ENCODE data around the gene FAM43B. TPM values are rescaled to one million over a fixed set of nuclear protein-coding genes. Genes with fewer than 3 reads are reported as not detected.

The FAM43B gene
- total RNA-seq, 2 experiments from 2014 or later: not detected

GRCh38 chr1:20596106-20596505, 43.7 kb downstream of the FAM43B start:
- ChIA-PET POLR2A (no interaction called here), CTCF (no interaction called here)
- H3K27me3 Mint-ChIP-seq: peaks cover 39% of the 10 kb centered on the region
- TF ChIP-seq CTCF (IDR thresholded peaks at IDR 0.05): no peak
- no peak overlapping the region for H3K4me3 ChIP-seq (ENCODE audit: low read length)
- H3K36me3 ChIP-seq (ENCODE audit: insufficient read depth, low read length): no peaks in the 10 kb centered on the region
- H3K9me3 Mint-ChIP-seq: no peaks in the 10 kb centered on the region
- H3K4me3 Mint-ChIP-seq: no peak overlapping the region
- no peaks in the 10 kb centered on the region for H3K4me1 ChIP-seq (ENCODE audit: insufficient read depth, low read length)
- peaks cover 2 to 11% of the 10 kb centered on the region in 2 experiments for H3K27me3 ChIP-seq (ENCODE audit: control insufficient read depth in 1 of 2, insufficient read depth in 2 of 2, low read length in 2 of 2)
- H3K9me3 ChIP-seq (ENCODE audit: control insufficient read depth in 1 of 2, insufficient read depth in 1 of 2, low read length in 2 of 2): no peaks in the 10 kb centered on the region
- intact Hi-C loops (cut with DNase I, micrococcal nuclease): no loop called here
- H3K4me1 Mint-ChIP-seq (ENCODE audit: low read depth): no peaks in the 10 kb centered on the region
- no peak for ATAC-seq (ENCODE audit: poor library complexity)
- H3K27ac Mint-ChIP-seq: no peak overlapping the region
- H3K27ac ChIP-seq (ENCODE audit: low read depth in 1 of 2, low read length in 2 of 2): no peak overlapping the region
- no peak for DNase-seq
- no peaks in the 10 kb centered on the region for H3K36me3 Mint-ChIP-seq (ENCODE audit: low read depth)

- no peak overlapping the region for H3K27ac ChIP-seq (ENCODE audit: low read depth in 1 of 2, low read length in 2 of 2)
- CTCF ChIA-PET: no interaction called here
- no peaks in the 10 kb centered on the region for H3K4me1 Mint-ChIP-seq (ENCODE audit: low read depth)
- H3K4me3 Mint-ChIP-seq: no peak overlapping the region
- intact Hi-C loops (cut with DNase I, micrococcal nuclease): no loop called here
- H3K9me3 Mint-ChIP-seq: no peaks in the 10 kb centered on the region
- H3K36me3 Mint-ChIP-seq (ENCODE audit: low read depth): no peaks in the 10 kb centered on the region
- peaks cover 26% of the 10 kb centered on the region for H3K27me3 Mint-ChIP-seq
- peaks cover 0 to 6% of the 10 kb centered on the region in 2 experiments for H3K27me3 ChIP-seq (ENCODE audit: control insufficient read depth in 1 of 2, insufficient read depth in 2 of 2, low read length in 2 of 2)
- no peak overlapping the region for H3K4me3 ChIP-seq (ENCODE audit: low read length)
- POLR2A ChIA-PET: no interaction called here
- ATAC-seq (ENCODE audit: poor library complexity) (no peak), DNase-seq (no peak)
- H3K9me3 ChIP-seq (ENCODE audit: control insufficient read depth in 1 of 2, insufficient read depth in 1 of 2, low read length in 2 of 2): no peaks in the 10 kb centered on the region
- no peaks in the 10 kb centered on the region for H3K4me1 ChIP-seq (ENCODE audit: insufficient read depth, low read length)
- no peak overlapping the region for H3K27ac Mint-ChIP-seq
- no peak for TF ChIP-seq CTCF (IDR thresholded peaks at IDR 0.05)
- H3K36me3 ChIP-seq (ENCODE audit: insufficient read depth, low read length): no peaks in the 10 kb centered on the region
Observed at GRCh38 chr1:20597650-20598049, 45.3 kb downstream of the FAM43B start.

- DNase-seq: no peak
- no peaks in the 10 kb centered on the region for H3K4me1 Mint-ChIP-seq (ENCODE audit: low read depth)
- intact Hi-C loops (cut with DNase I, micrococcal nuclease): no loop called here
Observed at GRCh38 chr1:20600156-20600555, 47.8 kb downstream of the FAM43B start.

More at GRCh38 chr1:20600156-20600555, 47.8 kb downstream of the FAM43B start:
- Histone ChIP-seq H3K27ac (ENCODE audit: low read depth in 1 of 2, low read length in 2 of 2) (no peak overlapping the region), H3K36me3 (ENCODE audit: insufficient read depth, low read length) (no peaks in the 10 kb centered on the region), H3K4me1 (ENCODE audit: insufficient read depth, low read length) (no peaks in the 10 kb centered on the region), H3K9me3 (ENCODE audit: control insufficient read depth in 1 of 2, insufficient read depth in 1 of 2, low read length in 2 of 2) (no peaks in the 10 kb centered on the region), H3K4me3 (ENCODE audit: low read length) (no peak overlapping the region), H3K27me3 (ENCODE audit: control insufficient read depth in 1 of 2, insufficient read depth in 2 of 2, low read length in 2 of 2) (no peaks in the 10 kb centered on the region)
- Mint-ChIP-seq H3K27ac (no peak overlapping the region), H3K4me3 (no peak overlapping the region), H3K36me3 (ENCODE audit: low read depth) (no peaks in the 10 kb centered on the region), H3K27me3 (peaks cover 17% of the 10 kb centered on the region), H3K9me3 (no peaks in the 10 kb centered on the region)
- CTCF ChIA-PET: no interaction called here
- ATAC-seq (ENCODE audit: poor library complexity): no peak
- TF ChIP-seq CTCF (IDR thresholded peaks at IDR 0.05): no peak
- POLR2A ChIA-PET: no interaction called here

Data from CD4-positive, alpha-beta T cell (primary cell).